Renal cortical epithelial cell (primary cell): Measurements from ENCODE around the gene HAUS8. TPM values are rescaled to one million over a fixed set of nuclear protein-coding genes. Genes with fewer than 3 reads are reported as not detected.
"Not testable (repeated sequence)": the region's sequence is repeated elsewhere in the genome, so short reads cannot be mapped to it uniquely, and the experiment has no call there.

Experiments
- DNase-seq: peaks from one replicate; pipeline ENCODE4 v3.0.0-alpha.2; 2011; ENCODE audit warnings: low read depth
- total RNA-seq: library from RNA; depleted of rRNA; stranded (reverse); fragments of >200 nt; gene quantifications from 2 replicates; pipeline ENCODE4 v1.2.3, GENCODE V29; 2014

Gene HAUS8
- total RNA-seq, 1 donor from 2014 or later, result 2.0 TPM

- no peak for DNase-seq
Measured at GRCh38 chr19:17035842-17036424, 39.3 kb downstream of the HAUS8 start.

DNA sequence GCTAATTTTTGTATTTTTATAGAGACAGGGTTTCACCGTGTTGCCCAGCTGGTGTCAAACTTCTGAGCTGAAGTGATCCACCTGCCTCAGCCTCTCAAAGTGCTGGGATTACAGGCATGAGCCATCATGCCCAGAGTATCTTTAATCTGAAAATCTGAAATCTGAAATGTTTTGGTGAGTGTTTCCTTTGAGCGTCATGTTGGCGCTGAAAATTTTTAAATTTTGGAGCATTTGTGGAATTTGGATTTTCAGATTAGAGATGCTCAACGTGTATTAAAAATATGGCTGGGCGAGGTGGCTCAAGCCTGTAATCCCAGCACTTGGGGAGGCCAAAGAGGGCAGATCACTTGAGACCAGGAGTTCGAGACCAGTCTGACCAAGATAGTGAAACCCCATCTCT lies 43.5 kb downstream of the HAUS8 start:
- DNase-seq, result no peak

- DNase-seq, result no peak
Measured at GRCh38 chr19:17027535-17027975, 47.7 kb downstream of the HAUS8 start.

- no peak for DNase-seq
Measured at GRCh38 chr19:17026706-17027534, 48.3 kb downstream of the HAUS8 start, which contains the start of gene CPAMD8. TSS of gene CPAMD8 (minus strand) at chr19:17026810. CDS start at chr19:17026642, 168 bp downstream.

DNA sequence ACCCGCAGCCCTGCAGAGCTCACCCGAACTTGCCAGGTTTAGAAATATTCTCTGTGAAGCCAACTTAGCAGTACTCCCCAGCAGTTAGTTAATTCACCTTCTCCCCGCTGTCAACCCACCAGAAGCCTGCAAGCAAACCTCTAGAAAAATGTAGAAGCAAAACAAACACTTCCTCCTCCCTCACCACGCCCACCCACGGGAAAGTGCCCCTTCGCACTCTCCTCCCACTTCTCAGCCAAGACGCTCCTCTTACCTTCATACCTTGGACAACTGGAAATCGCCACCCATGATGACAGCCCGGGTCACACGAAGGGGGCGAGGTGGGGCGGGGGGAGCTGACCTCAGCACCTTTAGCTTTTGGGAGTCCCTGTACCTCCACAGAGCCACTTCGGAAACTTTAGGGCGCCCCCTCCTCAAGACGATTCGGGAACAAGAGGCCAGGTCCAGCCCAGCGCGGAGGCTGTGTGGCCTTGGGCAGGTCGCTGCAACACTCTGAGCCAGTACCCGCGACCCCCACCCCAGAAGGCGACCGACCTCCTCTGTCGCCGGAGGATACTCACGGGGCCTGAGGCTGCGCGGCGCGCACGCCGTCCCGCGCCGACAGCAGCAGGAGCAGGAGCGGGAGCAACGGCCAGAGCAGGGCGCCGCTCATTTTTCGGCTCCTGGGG lies 49.1 kb downstream of the HAUS8 start:
- no peak for DNase-seq

DNA sequence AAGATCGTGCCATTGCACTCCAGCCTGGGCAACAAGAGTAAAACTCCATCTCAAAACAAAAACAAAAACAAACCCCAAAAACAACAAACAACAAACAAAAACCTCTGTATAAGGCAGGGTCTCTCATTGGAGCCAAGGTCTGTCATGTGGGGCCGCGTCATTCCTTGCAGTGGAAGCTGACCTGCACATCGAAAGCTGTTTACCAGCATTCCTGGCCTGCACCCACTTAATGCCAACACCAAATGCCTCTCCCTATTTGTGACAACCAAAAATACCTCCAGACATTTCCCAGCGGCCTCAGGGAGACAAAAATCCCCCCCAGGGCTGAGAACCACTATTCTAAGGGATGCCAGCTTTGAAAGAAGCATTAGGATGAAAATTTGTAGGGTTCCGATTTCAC lies 49.9 kb downstream of the HAUS8 start:
- no peak for DNase-seq

- DNase-seq, result not testable (repeated sequence)
Measured at GRCh38 chr19:17024941-17025340, 50.3 kb downstream of the HAUS8 start.

DNA sequence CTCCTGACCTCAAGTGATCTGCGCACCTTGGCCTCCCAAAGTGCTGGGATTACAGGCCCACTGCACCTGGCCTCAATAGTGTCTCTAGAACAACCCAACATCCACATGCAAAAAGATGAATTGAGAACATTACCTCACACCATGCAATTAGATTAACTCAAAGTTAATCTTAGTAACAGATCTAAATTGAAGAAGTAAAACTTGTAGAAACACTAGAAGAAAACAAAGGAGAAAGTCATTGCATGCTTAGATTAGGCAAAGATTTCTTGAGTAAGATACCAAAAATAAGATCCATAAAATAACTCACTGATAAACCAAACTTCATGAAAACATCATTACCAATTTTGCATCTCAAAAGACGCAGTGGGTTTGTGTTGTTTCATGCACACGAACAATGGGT lies 51.4 kb downstream of the HAUS8 start:
- DNase-seq, result no peak

- no peak for DNase-seq
Measured at GRCh38 chr19:17022738-17023137, 52.5 kb downstream of the HAUS8 start.

- DNase-seq, result peak; percentile 52
Measured at GRCh38 chr19:17021793-17022590, 53.3 kb downstream of the HAUS8 start.

DNA sequence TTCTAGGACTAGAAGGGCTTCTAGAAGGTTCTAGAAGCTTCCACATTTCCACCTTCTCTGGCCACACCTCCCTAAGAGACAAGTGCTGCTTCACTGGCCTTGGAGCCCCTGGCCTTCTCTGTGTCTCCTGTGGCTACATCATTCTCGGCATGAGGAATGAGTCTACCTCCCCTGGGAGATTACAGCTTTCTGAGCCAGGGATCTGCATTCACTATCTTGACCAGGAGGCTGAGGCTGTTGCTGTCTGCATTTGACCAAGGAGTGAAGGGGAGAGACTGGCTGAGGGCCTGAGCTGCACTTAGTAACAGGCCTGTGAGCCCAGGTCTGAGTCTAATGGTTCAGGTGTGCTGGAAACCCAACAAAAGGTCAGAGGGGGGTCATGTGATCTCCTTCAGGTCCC lies 53.9 kb downstream of the HAUS8 start:
- DNase-seq, result no peak

GRCh38 chr19:17020823-17021222 lies 54.4 kb downstream of the HAUS8 start:
- no peak for DNase-seq

DNA sequence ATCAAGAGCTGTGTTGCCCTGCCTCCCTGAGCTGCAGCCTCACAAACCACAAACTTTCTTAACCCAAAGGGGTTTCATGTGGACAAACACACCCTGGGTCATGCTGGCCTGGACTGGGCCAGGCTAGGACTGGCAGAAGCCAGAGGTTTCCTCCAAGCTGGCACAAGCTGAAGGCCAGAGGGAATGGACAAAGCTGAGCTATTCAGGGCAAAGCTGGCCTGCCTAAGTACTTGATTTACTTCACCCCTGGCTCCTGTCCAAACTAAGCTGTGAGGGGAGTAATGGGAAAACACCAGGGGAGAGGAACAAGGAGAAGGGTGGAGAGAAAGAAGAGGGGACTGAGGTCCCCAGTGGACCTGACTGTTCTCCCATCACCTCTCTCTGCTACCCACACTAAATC lies 54.9 kb downstream of the HAUS8 start:
- DNase-seq, result no peak

DNA sequence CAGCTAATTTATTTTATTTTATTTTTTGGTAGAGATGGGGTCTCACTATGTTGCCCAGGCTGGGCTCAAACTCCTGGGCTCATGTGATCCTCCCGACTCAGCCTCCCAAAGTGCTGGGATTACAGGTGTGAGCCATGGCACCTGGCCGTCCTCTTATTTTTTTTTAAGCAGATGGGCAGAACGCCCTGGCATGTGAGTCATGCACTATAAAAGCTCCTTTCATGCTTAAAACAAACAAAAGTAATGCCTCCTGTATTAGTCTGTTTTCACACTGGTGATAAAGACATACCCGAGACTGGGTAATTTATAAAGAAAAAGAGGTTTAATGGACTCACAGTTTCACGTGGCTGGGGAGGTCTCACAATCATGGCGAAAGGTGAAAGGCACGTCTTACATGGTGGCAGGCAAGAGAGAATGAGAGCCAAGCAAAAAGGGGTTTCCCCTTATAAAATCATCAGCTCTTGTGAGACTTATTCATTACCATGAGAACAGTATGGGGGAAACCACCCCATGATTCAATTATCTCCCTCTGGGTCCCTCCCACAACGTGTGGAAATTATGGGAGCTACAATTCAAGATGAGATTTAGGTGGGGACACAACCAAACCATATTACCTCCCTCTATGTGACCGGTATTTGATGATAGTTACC lies 60.9 kb downstream of the HAUS8 start:
- DNase-seq, result peak; percentile 41

DNA sequence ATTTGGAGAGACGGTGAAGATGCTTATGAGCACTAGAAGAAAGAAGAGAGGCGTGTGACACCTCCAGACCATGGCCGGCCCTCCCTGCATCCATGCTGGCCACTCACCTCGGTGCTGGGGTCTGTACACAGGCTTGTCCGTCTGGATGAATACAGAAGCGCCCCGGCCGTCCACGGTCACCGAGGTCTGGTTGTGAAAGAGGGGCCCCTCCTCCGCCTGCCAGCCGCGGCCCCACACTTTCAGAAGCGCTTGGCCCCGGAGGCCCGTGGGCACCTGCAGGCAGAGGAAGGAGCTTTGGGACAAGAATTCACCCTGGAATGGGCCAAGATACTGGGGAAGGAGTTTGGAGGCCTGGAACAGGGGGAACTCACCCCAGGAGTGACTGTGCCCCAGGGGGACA lies 63.8 kb downstream of the HAUS8 start:
- DNase-seq, result no peak

GRCh38 chr19:17006579-17006978 lies 68.7 kb downstream of the HAUS8 start:
- DNase-seq, result no peak

DNA sequence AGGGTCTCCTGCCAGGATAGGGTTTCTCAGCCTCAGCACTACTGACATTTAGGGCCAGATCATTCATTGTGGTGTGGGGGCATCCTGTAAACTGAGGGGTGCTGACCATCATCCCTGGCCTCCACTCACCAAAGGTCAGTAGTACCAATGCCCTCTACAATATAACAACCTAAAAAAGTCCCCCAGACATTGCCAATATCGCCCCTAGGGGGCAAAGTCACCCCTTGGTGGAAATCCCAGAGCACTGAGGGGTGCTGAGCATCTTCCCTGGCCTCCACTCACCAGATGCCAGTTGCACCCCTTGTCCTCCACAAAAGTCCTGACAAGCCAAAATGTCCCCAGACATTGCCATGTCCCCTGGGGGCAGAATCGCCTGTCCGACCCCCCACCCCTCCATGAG lies 70.3 kb downstream of the HAUS8 start:
- no peak for DNase-seq

GRCh38 chr19:17004386-17004785 lies 70.9 kb downstream of the HAUS8 start:
- no peak for DNase-seq

GRCh38 chr19:17002455-17002854 lies 72.8 kb downstream of the HAUS8 start:
- no peak for DNase-seq

- DNase-seq, result no peak
Measured at GRCh38 chr19:17001603-17002183, 73.6 kb downstream of the HAUS8 start.
